HepG2 (cell line): ENCODE results near the gene VCP. TPM values are rescaled to one million over a fixed set of nuclear protein-coding genes. Genes with fewer than 3 reads are reported as not detected.

Experiments
- CBX5 ChIP-seq: sonication (generic); formaldehyde crosslinking; IDR thresholded peaks from 2 replicates; pipeline ENCODE4 v1.4.0; 2020; ENCODE audit warnings: missing genetic modification reagents, borderline replicate concordance
- HNRNPH1 ChIP-seq: fragments of 200-400 bp; formaldehyde crosslinking; optimal IDR thresholded peaks from 2 replicates; pipeline ENCODE3; 2017; ENCODE audit warnings: mild to moderate bottlenecking, low read depth, low read length
- HNRNPUL1 ChIP-seq: fragments of 200-400 bp; formaldehyde crosslinking; IDR thresholded peaks from 2 replicates; pipeline ENCODE4 v1.6.1; 2017; ENCODE audit warnings: low read depth, mild to moderate bottlenecking, low read length, moderate library complexity
- HOXA7 ChIP-seq: sonication (generic); formaldehyde crosslinking; IDR thresholded peaks from 2 replicates; pipeline ENCODE4 v1.8.1; 2022; ENCODE audit warnings: mild to moderate bottlenecking, missing genetic modification reagents, moderate library complexity
- JUN ChIP-seq: sonication (generic); formaldehyde crosslinking; IDR thresholded peaks from 2 replicates; pipeline ENCODE4 v1.4.0; 2020; ENCODE audit warnings: mild to moderate bottlenecking, missing genetic modification reagents
- KAT7 ChIP-seq: IDR thresholded peaks from 2 replicates; pipeline ENCODE4 v1.6.1; 2018; ENCODE audit warnings: borderline replicate concordance, missing compliant biosample characterization
- KMT2B ChIP-seq: IDR thresholded peaks from 2 replicates; pipeline ENCODE4 v1.6.1; 2016; ENCODE audit warnings: missing genetic modification reagents, missing compliant biosample characterization
- NR1H2 ChIP-seq: sonication (generic); formaldehyde crosslinking; IDR thresholded peaks from 2 replicates; pipeline ENCODE4 v1.8.1; 2022; ENCODE audit warnings: low read depth, missing genetic modification reagents, borderline replicate concordance
- NR2F2 ChIP-seq: IDR thresholded peaks from 2 replicates; pipeline ENCODE4 v1.6.1; 2012; ENCODE audit warnings: low read depth, inconsistent platforms, borderline replicate concordance
- PHF5A ChIP-seq: IDR thresholded peaks from one replicate; pipeline ENCODE4 v1.6.1; 2018; ENCODE audit warnings: low read depth, missing genetic modification reagents; ENCODE audit not compliant: unreplicated experiment
- RAD21 ChIP-seq: fragments of 450-650 bp; formaldehyde crosslinking; IDR thresholded peaks from 2 replicates; pipeline ENCODE4 v1.5.0; 2020; ENCODE audit warnings: mild to moderate bottlenecking
- REPIN1 ChIP-seq: sonication (generic); formaldehyde crosslinking; IDR thresholded peaks from 2 replicates; pipeline ENCODE4 v1.8.0; 2022; ENCODE audit warnings: missing genetic modification reagents, low read depth, mild to moderate bottlenecking, borderline replicate concordance
- THAP11 ChIP-seq: IDR thresholded peaks from 2 replicates; pipeline ENCODE4 v1.6.1; 2016; ENCODE audit warnings: missing biosample characterization, missing genetic modification reagents
- ZFP36L1 ChIP-seq: sonication (generic); formaldehyde crosslinking; IDR thresholded peaks from 2 replicates; pipeline ENCODE4 v1.8.0; 2022; ENCODE audit warnings: mild to moderate bottlenecking, missing genetic modification reagents, moderate library complexity
- ZNF570 ChIP-seq: sonication (generic); formaldehyde crosslinking; IDR thresholded peaks from 2 replicates; pipeline ENCODE4 v1.4.0; 2020; ENCODE audit warnings: mild to moderate bottlenecking, missing genetic modification reagents, borderline replicate concordance
- polyA plus RNA-seq, 8 experiments: library from polyadenylated mRNA; depleted of rRNA in 3 of 8; stranded (reverse) in 7 of 8; unstranded in 1 of 8; fragments of >200 nt; fragmentation: Illumina TruSeq in 4 of 8; extraction: Trizol in 4 of 8; gene quantifications; 2 replicates each; pipeline versions ENCODE4 v1.2.1 to v1.2.3, GENCODE V29; 2011 to 2016; ENCODE audit warnings: low read depth in 4 of 8, missing spikeins in 1 of 8, mixed read lengths in 1 of 8; ENCODE audit not compliant: insufficient read depth in 1 of 8
- total RNA-seq, 5 experiments: library from RNA; depleted of rRNA; stranded (reverse); fragments of >200 nt; fragmentation: Illumina TruSeq; extraction: Trizol; gene quantifications; 2 replicates each; pipeline ENCODE4 v1.2.3, GENCODE V29; 2016; ENCODE audit warnings: low read depth in 1 of 5
- TF ChIP-seq, protein P1 (sequence below): sonication (generic); formaldehyde crosslinking; IDR thresholded peaks from 2 replicates; pipeline ENCODE4 v1.5.1; 2020; ENCODE audit warnings: mild to moderate bottlenecking, missing genetic modification reagents, moderate library complexity
- TF ChIP-seq, protein P2 (sequence below): sonication (generic); formaldehyde crosslinking; IDR thresholded peaks from 2 replicates; pipeline ENCODE4 v1.4.0; 2020; ENCODE audit warnings: missing genetic modification reagents
- TF ChIP-seq, protein P3 (sequence below): sonication (generic); formaldehyde crosslinking; IDR thresholded peaks from 2 replicates; pipeline ENCODE4 v1.8.0; 2022; ENCODE audit warnings: low read depth, missing genetic modification reagents
- TF ChIP-seq, protein P4 (sequence below): sonication (generic); formaldehyde crosslinking; IDR thresholded peaks from 2 replicates; pipeline ENCODE4 v1.5.0; 2020; ENCODE audit warnings: missing genetic modification reagents
- TF ChIP-seq, protein P5 (sequence below): sonication (generic); formaldehyde crosslinking; IDR thresholded peaks from 2 replicates; pipeline ENCODE4 v1.5.1; 2020; ENCODE audit warnings: mild to moderate bottlenecking, moderate library complexity, missing genetic modification reagents
- TF ChIP-seq, protein P6 (sequence below): sonication (generic); formaldehyde crosslinking; conservative IDR thresholded peaks from 2 replicates; pipeline ENCODE4 v1.8.0; 2022; ENCODE audit warnings: mild to moderate bottlenecking, moderate library complexity, missing genetic modification reagents

VCP gene
- total and polyA plus RNA-seq, 2 of the 13 experiments (the other 11 are each of a cell fraction or from before 2014, with no cell fraction given), result 143 to 391 TPM

DNA sequence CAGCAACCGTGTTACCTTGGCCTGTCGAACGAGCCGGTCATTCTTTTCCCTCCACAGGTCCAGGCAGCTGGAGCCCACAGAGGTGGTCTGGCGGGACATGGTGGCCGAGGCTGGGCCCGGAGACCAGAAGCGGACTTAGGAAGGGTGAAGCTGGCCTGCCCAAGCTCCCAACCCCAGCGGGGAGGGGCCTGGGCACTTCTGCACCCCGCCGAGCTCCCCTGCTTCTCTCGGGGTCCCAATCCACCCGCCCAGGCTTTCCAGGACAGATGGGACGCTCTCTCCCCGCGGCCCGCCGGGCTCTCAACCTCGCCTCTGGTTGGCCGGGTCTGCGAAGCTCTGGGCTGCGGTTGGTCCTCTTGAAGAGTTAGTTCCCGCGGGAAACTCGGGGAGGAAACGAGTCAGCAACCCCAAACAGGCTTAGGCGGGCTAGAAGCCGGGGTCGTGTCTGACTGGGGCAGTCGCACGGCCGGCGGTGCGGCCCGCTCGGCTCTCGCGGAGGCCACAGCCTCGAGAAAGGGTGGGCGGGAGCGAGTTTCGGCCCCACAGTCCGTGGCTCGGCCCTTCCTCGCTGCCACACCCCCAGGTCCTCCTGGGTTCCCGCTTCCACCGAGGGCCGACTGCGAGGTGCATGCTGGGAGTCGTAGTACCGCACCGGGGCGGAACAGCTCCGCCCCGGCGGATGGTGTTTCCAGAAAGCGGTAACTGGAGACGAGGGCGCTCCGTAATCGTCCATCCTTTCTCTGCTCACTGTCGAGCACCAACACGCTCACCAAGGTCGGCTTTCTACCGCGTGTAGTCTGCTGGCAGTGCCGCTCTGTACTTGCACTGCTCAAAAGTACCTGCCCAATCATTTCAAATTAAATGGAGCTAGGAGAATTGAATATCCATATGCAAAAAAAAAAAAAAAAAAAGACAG is 7.3 kb upstream of the VCP start, which contains the start of gene FANCG (continued):
- TF ChIP-seq JUN, result no peak
- TF ChIP-seq HOXA7, result no peak
- TF ChIP-seq ZNF570 (CRISPR knock-in tag), result no peak
- TF ChIP-seq, protein P1, sequence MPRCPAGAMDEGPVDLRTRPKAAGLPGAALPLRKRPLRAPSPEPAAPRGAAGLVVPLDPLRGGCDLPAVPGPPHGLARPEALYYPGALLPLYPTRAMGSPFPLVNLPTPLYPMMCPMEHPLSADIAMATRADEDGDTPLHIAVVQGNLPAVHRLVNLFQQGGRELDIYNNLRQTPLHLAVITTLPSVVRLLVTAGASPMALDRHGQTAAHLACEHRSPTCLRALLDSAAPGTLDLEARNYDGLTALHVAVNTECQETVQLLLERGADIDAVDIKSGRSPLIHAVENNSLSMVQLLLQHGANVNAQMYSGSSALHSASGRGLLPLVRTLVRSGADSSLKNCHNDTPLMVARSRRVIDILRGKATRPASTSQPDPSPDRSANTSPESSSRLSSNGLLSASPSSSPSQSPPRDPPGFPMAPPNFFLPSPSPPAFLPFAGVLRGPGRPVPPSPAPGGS, result peak; percentile 61; the same call in 1 of the 2 replicates
- TF ChIP-seq KMT2B (CRISPR knock-in tag), result peak; percentile 61
- TF ChIP-seq RAD21 (CRISPR knock-in tag), result 0 out of 2 replicates have a peak, but pooled peaks have one; percentile 30
- TF ChIP-seq, protein P2, sequence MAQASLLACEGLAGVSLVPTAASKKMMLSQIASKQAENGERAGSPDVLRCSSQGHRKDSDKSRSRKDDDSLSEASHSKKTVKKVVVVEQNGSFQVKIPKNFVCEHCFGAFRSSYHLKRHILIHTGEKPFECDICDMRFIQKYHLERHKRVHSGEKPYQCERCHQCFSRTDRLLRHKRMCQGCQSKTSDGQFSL (CRISPR knock-in tag), result no peak
- TF ChIP-seq, protein P3, sequence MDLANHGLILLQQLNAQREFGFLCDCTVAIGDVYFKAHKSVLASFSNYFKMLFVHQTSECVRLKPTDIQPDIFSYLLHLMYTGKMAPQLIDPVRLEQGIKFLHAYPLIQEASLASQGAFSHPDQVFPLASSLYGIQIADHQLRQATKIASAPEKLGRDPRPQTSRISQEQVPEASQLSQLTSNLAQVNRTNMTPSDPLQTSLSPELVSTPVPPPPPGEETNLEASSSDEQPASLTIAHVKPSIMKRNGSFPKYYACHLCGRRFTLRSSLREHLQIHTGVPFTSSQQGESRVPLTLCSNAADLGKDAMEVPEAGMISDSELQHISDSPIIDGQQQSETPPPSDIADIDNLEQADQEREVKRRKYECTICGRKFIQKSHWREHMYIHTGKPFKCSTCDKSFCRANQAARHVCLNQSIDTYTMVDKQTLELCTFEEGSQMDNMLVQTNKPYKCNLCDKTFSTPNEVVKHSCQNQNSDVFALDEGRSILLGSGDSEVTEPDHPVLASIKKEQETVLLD (CRISPR knock-in tag), result peak; percentile 86
- TF ChIP-seq, protein P4, sequence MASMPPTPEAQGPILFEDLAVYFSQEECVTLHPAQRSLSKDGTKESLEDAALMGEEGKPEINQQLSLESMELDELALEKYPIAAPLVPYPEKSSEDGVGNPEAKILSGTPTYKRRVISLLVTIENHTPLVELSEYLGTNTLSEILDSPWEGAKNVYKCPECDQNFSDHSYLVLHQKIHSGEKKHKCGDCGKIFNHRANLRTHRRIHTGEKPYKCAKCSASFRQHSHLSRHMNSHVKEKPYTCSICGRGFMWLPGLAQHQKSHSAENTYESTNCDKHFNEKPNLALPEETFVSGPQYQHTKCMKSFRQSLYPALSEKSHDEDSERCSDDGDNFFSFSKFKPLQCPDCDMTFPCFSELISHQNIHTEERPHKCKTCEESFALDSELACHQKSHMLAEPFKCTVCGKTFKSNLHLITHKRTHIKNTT (CRISPR knock-in tag), result no peak
- 0 out of 2 replicates have a peak, but pooled peaks have one; percentile 2 for TF ChIP-seq KAT7 (CRISPR knock-in tag)
- TF ChIP-seq, protein P5, sequence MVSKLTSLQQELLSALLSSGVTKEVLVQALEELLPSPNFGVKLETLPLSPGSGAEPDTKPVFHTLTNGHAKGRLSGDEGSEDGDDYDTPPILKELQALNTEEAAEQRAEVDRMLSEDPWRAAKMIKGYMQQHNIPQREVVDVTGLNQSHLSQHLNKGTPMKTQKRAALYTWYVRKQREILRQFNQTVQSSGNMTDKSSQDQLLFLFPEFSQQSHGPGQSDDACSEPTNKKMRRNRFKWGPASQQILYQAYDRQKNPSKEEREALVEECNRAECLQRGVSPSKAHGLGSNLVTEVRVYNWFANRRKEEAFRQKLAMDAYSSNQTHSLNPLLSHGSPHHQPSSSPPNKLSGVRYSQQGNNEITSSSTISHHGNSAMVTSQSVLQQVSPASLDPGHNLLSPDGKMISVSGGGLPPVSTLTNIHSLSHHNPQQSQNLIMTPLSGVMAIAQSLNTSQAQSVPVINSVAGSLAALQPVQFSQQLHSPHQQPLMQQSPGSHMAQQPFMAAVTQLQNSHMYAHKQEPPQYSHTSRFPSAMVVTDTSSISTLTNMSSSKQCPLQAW (CRISPR knock-in tag), result peak; percentile 81
- no peak for TF ChIP-seq NR1H2 (CRISPR knock-in tag)
- TF ChIP-seq, protein P6, sequence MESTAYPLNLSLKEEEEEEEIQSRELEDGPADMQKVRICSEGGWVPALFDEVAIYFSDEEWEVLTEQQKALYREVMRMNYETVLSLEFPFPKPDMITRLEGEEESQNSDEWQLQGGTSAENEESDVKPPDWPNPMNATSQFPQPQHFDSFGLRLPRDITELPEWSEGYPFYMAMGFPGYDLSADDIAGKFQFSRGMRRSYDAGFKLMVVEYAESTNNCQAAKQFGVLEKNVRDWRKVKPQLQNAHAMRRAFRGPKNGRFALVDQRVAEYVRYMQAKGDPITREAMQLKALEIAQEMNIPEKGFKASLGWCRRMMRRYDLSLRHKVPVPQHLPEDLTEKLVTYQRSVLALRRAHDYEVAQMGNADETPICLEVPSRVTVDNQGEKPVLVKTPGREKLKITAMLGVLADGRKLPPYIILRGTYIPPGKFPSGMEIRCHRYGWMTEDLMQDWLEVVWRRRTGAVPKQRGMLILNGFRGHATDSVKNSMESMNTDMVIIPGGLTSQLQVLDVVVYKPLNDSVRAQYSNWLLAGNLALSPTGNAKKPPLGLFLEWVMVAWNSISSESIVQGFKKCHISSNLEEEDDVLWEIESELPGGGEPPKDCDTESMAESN, result peak; percentile 44; the same call in 1 of the 2 replicates
- TF ChIP-seq REPIN1 (CRISPR knock-in tag), result peak; percentile 81; the same call in 1 of the 2 replicates
- no peak for TF ChIP-seq PHF5A
- no peak for TF ChIP-seq HNRNPUL1
- TF ChIP-seq NR2F2, result no peak
- peak; percentile 73; the same call in 1 of the 2 replicates for TF ChIP-seq CBX5 (CRISPR knock-in tag)
- peak; percentile 98 for TF ChIP-seq THAP11 (CRISPR knock-in tag)
- TF ChIP-seq HNRNPH1, result no peak
- TF ChIP-seq ZFP36L1, result peak; percentile 79
